ENCODE data around the gene SUMO4.

DNA sequence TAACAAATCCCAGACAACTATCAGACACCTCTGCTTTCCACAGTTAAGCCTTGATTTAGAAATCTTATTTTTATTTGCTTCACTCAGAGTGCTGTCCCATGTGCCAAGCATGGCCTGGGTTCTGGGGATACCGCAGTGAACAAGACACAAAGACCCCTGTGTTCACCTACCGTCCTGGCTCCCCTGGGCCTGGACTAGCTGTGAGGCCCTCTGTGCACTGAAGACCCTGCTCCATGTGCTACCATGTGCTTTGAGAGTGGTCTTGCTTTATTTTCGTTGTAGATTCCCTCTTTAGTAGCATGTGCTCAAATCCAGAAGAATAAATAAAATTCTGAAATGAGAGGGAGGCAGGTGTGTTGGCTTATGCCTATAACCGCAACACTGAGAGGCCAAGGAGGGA lies 22.5 kb downstream of the SUMO4 start:
- TF ChIP-seq, protein P1, sequence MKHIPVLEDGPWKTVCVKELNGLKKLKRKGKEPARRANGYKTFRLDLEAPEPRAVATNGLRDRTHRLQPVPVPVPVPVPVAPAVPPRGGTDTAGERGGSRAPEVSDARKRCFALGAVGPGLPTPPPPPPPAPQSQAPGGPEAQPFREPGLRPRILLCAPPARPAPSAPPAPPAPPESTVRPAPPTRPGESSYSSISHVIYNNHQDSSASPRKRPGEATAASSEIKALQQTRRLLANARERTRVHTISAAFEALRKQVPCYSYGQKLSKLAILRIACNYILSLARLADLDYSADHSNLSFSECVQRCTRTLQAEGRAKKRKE (CRISPR knock-in tag; IDR thresholded peaks at IDR 0.05; ENCODE audit: low read depth), result no peak
- TF ChIP-seq EHMT2 (IDR thresholded peaks at IDR 0.05; ENCODE audit: low read depth), result no peak
- TF ChIP-seq, protein P2, sequence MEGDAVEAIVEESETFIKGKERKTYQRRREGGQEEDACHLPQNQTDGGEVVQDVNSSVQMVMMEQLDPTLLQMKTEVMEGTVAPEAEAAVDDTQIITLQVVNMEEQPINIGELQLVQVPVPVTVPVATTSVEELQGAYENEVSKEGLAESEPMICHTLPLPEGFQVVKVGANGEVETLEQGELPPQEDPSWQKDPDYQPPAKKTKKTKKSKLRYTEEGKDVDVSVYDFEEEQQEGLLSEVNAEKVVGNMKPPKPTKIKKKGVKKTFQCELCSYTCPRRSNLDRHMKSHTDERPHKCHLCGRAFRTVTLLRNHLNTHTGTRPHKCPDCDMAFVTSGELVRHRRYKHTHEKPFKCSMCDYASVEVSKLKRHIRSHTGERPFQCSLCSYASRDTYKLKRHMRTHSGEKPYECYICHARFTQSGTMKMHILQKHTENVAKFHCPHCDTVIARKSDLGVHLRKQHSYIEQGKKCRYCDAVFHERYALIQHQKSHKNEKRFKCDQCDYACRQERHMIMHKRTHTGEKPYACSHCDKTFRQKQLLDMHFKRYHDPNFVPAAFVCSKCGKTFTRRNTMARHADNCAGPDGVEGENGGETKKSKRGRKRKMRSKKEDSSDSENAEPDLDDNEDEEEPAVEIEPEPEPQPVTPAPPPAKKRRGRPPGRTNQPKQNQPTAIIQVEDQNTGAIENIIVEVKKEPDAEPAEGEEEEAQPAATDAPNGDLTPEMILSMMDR (IDR thresholded peaks at IDR 0.05), result no peak
- TF ChIP-seq, protein P3, sequence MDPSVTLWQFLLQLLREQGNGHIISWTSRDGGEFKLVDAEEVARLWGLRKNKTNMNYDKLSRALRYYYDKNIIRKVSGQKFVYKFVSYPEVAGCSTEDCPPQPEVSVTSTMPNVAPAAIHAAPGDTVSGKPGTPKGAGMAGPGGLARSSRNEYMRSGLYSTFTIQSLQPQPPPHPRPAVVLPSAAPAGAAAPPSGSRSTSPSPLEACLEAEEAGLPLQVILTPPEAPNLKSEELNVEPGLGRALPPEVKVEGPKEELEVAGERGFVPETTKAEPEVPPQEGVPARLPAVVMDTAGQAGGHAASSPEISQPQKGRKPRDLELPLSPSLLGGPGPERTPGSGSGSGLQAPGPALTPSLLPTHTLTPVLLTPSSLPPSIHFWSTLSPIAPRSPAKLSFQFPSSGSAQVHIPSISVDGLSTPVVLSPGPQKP (IDR thresholded peaks at IDR 0.05; ENCODE audit: low read depth, low read length), result no peak
- TF ChIP-seq NR3C1 (IDR thresholded peaks at IDR 0.05), result no peak
- no peak for TF ChIP-seq POLR2AphosphoS2 (conservative IDR thresholded peaks at IDR 0.05; ENCODE audit: low read length)

Measured in A549 (cell line).